ENCODE measurements around the gene RTN4R. TPM values are rescaled to one million over a fixed set of nuclear protein-coding genes. Genes with fewer than 3 reads are reported as not detected.
"Not testable (repeated sequence)": the region's sequence is repeated elsewhere in the genome, so short reads cannot be mapped to it uniquely, and the experiment has no call there.

RTN4R gene
- total RNA-seq, 4 donors from 2014 or later, result 1.8 to 2.2 TPM; not detected in 2

GRCh38 chr22:20291604-20292063 lies 23.5 kb upstream of the RTN4R start:
- TF ChIP-seq EP300 (IDR thresholded peaks at IDR 0.05), result no peak
- no peak for TF ChIP-seq POLR2AphosphoS5 (IDR thresholded peaks at IDR 0.05)
- TF ChIP-seq, protein P1, sequence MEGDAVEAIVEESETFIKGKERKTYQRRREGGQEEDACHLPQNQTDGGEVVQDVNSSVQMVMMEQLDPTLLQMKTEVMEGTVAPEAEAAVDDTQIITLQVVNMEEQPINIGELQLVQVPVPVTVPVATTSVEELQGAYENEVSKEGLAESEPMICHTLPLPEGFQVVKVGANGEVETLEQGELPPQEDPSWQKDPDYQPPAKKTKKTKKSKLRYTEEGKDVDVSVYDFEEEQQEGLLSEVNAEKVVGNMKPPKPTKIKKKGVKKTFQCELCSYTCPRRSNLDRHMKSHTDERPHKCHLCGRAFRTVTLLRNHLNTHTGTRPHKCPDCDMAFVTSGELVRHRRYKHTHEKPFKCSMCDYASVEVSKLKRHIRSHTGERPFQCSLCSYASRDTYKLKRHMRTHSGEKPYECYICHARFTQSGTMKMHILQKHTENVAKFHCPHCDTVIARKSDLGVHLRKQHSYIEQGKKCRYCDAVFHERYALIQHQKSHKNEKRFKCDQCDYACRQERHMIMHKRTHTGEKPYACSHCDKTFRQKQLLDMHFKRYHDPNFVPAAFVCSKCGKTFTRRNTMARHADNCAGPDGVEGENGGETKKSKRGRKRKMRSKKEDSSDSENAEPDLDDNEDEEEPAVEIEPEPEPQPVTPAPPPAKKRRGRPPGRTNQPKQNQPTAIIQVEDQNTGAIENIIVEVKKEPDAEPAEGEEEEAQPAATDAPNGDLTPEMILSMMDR (IDR thresholded peaks at IDR 0.05), result no peak
- no peak for TF ChIP-seq POLR2A (IDR thresholded peaks at IDR 0.05; ENCODE audit: low read depth)
- no peak overlapping the region for H3K4me3 ChIP-seq
- intact Hi-C loops (cut with DNase I), result no loop called here
- WGBS, result 62% methylated on average over 11 of the region's 11 CpGs
- DNase-seq (ENCODE audit: extremely low spot score), result no peak
- H3K27me3 ChIP-seq, result peaks cover 0 to 20% (median 0%) of the 10 kb centered on the region in 4 donors
- no peak overlapping the region for H3K27ac ChIP-seq (replicated peaks in 1 of 4)
- no peaks in the 10 kb centered on the region for H3K9me3 ChIP-seq
- no peaks in the 10 kb centered on the region for H3K36me3 ChIP-seq
- H3K4me1 ChIP-seq, result no peaks in the 10 kb centered on the region

GRCh38 chr22:20291249-20291586 lies 23.1 kb upstream of the RTN4R start:
- no peak overlapping the region for H3K27ac ChIP-seq (replicated peaks in 1 of 4)

GRCh38 chr22:20290578-20291248 lies 22.6 kb upstream of the RTN4R start:
- no peaks in the 10 kb centered on the region for H3K9me3 ChIP-seq
- no peak overlapping the region for H3K4me3 ChIP-seq
- intact Hi-C loops (cut with DNase I), result no loop called here
- WGBS, result 93% methylated on average over 5 of the region's 13 CpGs
- peaks cover 0 to 24% (median 0%) of the 10 kb centered on the region in 4 donors for H3K27me3 ChIP-seq
- DNase-seq (ENCODE audit: extremely low spot score), result no peak
- no peaks in the 10 kb centered on the region for H3K4me1 ChIP-seq
- H3K36me3 ChIP-seq, result no peaks in the 10 kb centered on the region
- TF ChIP-seq POLR2AphosphoS5 (IDR thresholded peaks at IDR 0.05) (no peak), POLR2A (IDR thresholded peaks at IDR 0.05; ENCODE audit: low read depth) (no peak), EP300 (IDR thresholded peaks at IDR 0.05) (no peak)
- TF ChIP-seq, protein P1 (IDR thresholded peaks at IDR 0.05), result no peak
- H3K27ac ChIP-seq (replicated peaks in 1 of 4), result no peak overlapping the region

More at GRCh38 chr22:20291249-20291586, 23.1 kb upstream of the RTN4R start:
- H3K36me3 ChIP-seq, result no peaks in the 10 kb centered on the region
- TF ChIP-seq POLR2A (IDR thresholded peaks at IDR 0.05; ENCODE audit: low read depth) (no peak), EP300 (IDR thresholded peaks at IDR 0.05) (no peak)
- H3K9me3 ChIP-seq, result no peaks in the 10 kb centered on the region
- intact Hi-C loops (cut with DNase I), result no loop called here
- H3K4me1 ChIP-seq, result no peaks in the 10 kb centered on the region
- DNase-seq (ENCODE audit: extremely low spot score), result no peak
- H3K4me3 ChIP-seq, result no peak overlapping the region
- WGBS, result 86% methylated on average over 2 of the region's 5 CpGs
- H3K27me3 ChIP-seq, result peaks cover 0 to 24% (median 0%) of the 10 kb centered on the region in 4 donors

DNA sequence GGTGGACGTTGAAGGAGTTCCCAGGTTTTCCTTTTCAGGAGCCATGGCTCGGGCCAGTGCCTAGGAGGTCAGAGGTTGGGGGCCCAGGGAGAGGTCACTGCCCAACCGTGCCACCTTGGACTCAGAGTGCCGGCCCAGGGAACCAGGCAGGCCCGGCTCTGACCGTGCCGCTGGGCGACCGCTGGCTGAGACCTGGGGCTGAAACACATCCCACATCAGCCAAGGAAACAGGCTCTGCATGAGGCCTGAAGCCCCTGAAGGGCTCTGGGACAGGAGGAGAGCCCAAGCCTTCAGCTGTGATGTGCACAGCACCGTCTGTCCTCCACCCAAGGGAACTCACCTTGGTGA lies 21.9 kb upstream of the RTN4R start:
- no peaks in the 10 kb centered on the region for H3K9me3 ChIP-seq
- peaks cover 0 to 24% (median 0%) of the 10 kb centered on the region in 4 donors for H3K27me3 ChIP-seq
- H3K4me1 ChIP-seq, result no peaks in the 10 kb centered on the region
- no peak for DNase-seq (ENCODE audit: extremely low spot score)
- no peak overlapping the region for H3K27ac ChIP-seq (replicated peaks in 1 of 4)
- intact Hi-C loops (cut with DNase I), result no loop called here
- TF ChIP-seq, protein P1 (IDR thresholded peaks at IDR 0.05), result no peak
- TF ChIP-seq POLR2A (IDR thresholded peaks at IDR 0.05; ENCODE audit: low read depth), result no peak
- no peak for TF ChIP-seq EP300 (IDR thresholded peaks at IDR 0.05)
- no peak for TF ChIP-seq POLR2AphosphoS5 (IDR thresholded peaks at IDR 0.05)
- H3K4me3 ChIP-seq, result no peak overlapping the region
- H3K36me3 ChIP-seq, result no peaks in the 10 kb centered on the region
- WGBS, result 58% methylated on average over 3 of the region's 10 CpGs

DNA sequence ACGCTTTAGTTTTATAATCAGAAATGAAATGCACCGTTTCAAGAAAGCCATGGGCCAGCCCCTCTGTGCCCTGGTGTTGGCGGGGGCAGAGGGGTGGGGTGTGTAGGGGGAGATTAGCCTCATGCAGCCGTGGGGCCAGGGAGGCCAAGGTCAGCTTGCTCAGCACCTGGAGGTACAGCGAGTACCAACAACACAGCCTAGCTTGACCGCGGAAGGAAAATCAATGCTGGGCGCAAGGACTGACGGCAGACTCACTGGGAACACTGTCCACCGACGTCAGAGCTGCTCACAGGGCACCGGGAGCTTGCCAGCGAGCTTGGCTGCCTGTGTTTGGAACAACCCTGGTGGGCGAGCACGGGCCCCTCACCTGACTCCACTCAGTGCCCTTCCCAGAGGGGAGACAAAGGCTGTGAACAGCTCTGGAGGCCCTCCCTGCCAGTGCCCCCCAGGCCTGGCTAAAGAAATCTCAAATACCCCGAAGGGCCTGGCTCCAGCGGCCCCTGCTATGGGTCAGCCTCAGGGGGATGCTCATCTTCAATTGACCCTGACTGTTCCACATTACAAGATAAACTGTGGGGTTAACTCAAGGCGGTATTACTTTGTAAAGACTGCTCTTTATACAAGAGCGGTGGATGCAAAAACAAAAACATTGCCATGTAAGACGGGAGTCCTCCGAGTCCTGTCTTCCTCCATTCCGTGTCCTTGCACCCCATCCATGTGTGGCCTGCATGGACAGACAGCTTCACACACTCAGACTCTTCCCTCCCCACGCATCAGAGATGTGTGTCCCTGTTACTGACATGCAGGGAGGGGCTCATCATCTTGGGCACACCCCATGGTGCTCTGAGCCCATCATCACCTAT lies 21.3 kb upstream of the RTN4R start:
- H3K4me1 ChIP-seq; H3K36me3 ChIP-seq; H3K27ac ChIP-seq (replicated peaks in 1 of 4); H3K4me3 ChIP-seq; DNase-seq (ENCODE audit: extremely low spot score); H3K9me3 ChIP-seq; intact Hi-C loops (cut with DNase I): not testable (repeated sequence)
- WGBS, result 86% methylated on average over 19 of the region's 23 CpGs
- peaks cover 0 to 24% (median 0%) of the 10 kb centered on the region in 4 donors for H3K27me3 ChIP-seq

GRCh38 chr22:20286784-20287423 lies 18.8 kb upstream of the RTN4R start:
- DNase-seq (ENCODE audit: extremely low spot score); intact Hi-C loops (cut with DNase I); H3K27ac ChIP-seq (replicated peaks in 1 of 4); H3K4me3 ChIP-seq; H3K4me1 ChIP-seq; H3K36me3 ChIP-seq; H3K9me3 ChIP-seq: not testable (repeated sequence)
- H3K27me3 ChIP-seq, result peaks cover 0 to 24% (median 0%) of the 10 kb centered on the region in 4 donors
- 82% methylated on average over 6 of the region's 20 CpGs for WGBS

- H3K27ac ChIP-seq (replicated peaks in 1 of 4); H3K4me1 ChIP-seq; H3K36me3 ChIP-seq; DNase-seq (ENCODE audit: extremely low spot score); H3K9me3 ChIP-seq; intact Hi-C loops (cut with DNase I); H3K4me3 ChIP-seq: not testable (repeated sequence)
- 33% methylated on average over 1 of the region's 8 CpGs for WGBS
- peaks cover 0 to 22% (median 0%) of the 10 kb centered on the region in 4 donors for H3K27me3 ChIP-seq
These were observed 18.2 kb upstream of the RTN4R start for GRCh38 chr22:20286312-20286660.
